GM13976 (cell line): Measurements from ENCODE around the gene CES4A.

ENCODE experiments used
- DNase-seq: peaks from one replicate; pipeline ENCODE4 v3.0.0; 2012; ENCODE audit warnings: low spot score
- CTCF ChIP-seq: IDR thresholded peaks from 2 replicates; pipeline ENCODE4 v1.5.1; 2012; ENCODE audit warnings: borderline replicate concordance, mild to moderate bottlenecking; ENCODE audit not compliant: insufficient read depth; ENCODE audit errors: extremely low read depth, missing control alignments, control extremely low read depth
- in situ Hi-C: fragments of 300-500 bp; cut with MboI; formaldehyde crosslinking; loops from one replicate; pipeline ENCODE4 v1.12.0; 2022; ENCODE audit warnings: low sequenced_read_pairs, mixed read lengths, inconsistent platforms; ENCODE audit not compliant: unreplicated experiment

Gene CES4A

GRCh38 chr16:67006930-67007658 is 18.7 kb downstream of the CES4A start:
- TF ChIP-seq CTCF, result no peak
- no peak for DNase-seq
- in situ Hi-C loops, result no loop called here

- in situ Hi-C loops, result no loop called here
These were observed 20.8 kb downstream of the CES4A start for GRCh38 chr16:67009158-67009557.

GRCh38 chr16:67011274-67011673 is 22.9 kb downstream of the CES4A start:
- in situ Hi-C loops, result no loop called here
- no peak for DNase-seq
- no peak for TF ChIP-seq CTCF

More at GRCh38 chr16:67009158-67009557, 20.8 kb downstream of the CES4A start:
- DNase-seq, result no peak
- TF ChIP-seq CTCF, result no peak

- TF ChIP-seq CTCF, result no peak
- DNase-seq, result peak; percentile 28
- in situ Hi-C loops, result no loop called here
These were observed 24.9 kb downstream of the CES4A start for GRCh38 chr16:67013233-67013822.

- in situ Hi-C loops, result no loop called here
- TF ChIP-seq CTCF, result peak; percentile 25
- peak; percentile 78 for DNase-seq
These were observed 25.6 kb downstream of the CES4A start for GRCh38 chr16:67013823-67014633.

GRCh38 chr16:67014634-67015312 is 26.4 kb downstream of the CES4A start:
- no peak for DNase-seq
- TF ChIP-seq CTCF, result no peak
- in situ Hi-C loops, result loop anchor here (5.0 kb wide), 1 partner anchor 138 kb away; the partner anchor contains the start of gene B3GNT9
